K562 (cell line): ENCODE results near the gene NPR2. TPM values are rescaled to one million over a fixed set of nuclear protein-coding genes. Genes with fewer than 3 reads are reported as not detected.

ENCODE experiments used
- CXXC5 ChIP-seq: fragments of 250-450 bp; sonication (Bioruptor Pico); IDR thresholded peaks from 2 replicates; pipeline ENCODE4 v1.8.0; 2022; ENCODE audit warnings: inconsistent platforms, mild to moderate bottlenecking, moderate library complexity
- DACH1 ChIP-seq: fragments of 450-650 bp; IDR thresholded peaks from 2 replicates; pipeline ENCODE4 v1.6.1; 2018; ENCODE audit not compliant: partially characterized antibody
- FOXJ3 ChIP-seq: sonication (generic); formaldehyde crosslinking; IDR thresholded peaks from 2 replicates; pipeline ENCODE4 v1.4.0; 2020; ENCODE audit warnings: mild to moderate bottlenecking, missing genetic modification reagents
- HMBOX1 ChIP-seq: sonication (generic); IDR thresholded peaks from 2 replicates; pipeline ENCODE4 v1.6.1; 2016
- MAZ ChIP-seq, 2 experiments: fragments of 450-650 bp in 1 of 2; sonication (generic) in 1 of 2; formaldehyde crosslinking; IDR thresholded peaks in 1 of 2; conservative IDR thresholded peaks in 1 of 2; 2 replicates each; pipeline versions ENCODE4 v1.4.0 to v1.5.0; 2020; ENCODE audit warnings: mild to moderate bottlenecking in 1 of 2, missing genetic modification reagents in 1 of 2
- NCOA6 ChIP-seq: fragments of 450-650 bp; IDR thresholded peaks from 2 replicates; pipeline ENCODE4 v1.6.1; 2017; ENCODE audit warnings: mild to moderate bottlenecking
- NCOR1 ChIP-seq: fragments of 450-650 bp; IDR thresholded peaks from 2 replicates; pipeline ENCODE4 v1.6.1; 2016; ENCODE audit warnings: mild to moderate bottlenecking, moderate library complexity
- NFRKB ChIP-seq: fragments of 450-650 bp; IDR thresholded peaks from 2 replicates; pipeline ENCODE4 v1.6.1; 2016; ENCODE audit warnings: low read depth
- TBL1XR1 ChIP-seq, 2 experiments: IDR thresholded peaks; 2 replicates each; pipeline ENCODE4 v1.6.1; 2012; ENCODE audit warnings: improper control_type of control experiment in 2 of 2, low read length in 2 of 2, mild to moderate bottlenecking in 1 of 2
- TFAM ChIP-seq: fragments of 250-450 bp; sonication (Bioruptor Pico); conservative IDR thresholded peaks from 2 replicates; pipeline ENCODE4 v1.5.0; 2021; ENCODE audit warnings: mild to moderate bottlenecking, moderate library complexity
- VEZF1 ChIP-seq: fragments of 200-800 bp; sonication (Bioruptor generic); IDR thresholded peaks from 2 replicates; pipeline ENCODE4 v1.6.1; 2017; ENCODE audit warnings: missing genetic modification characterization, missing compliant biosample characterization
- ZNF507 ChIP-seq: conservative IDR thresholded peaks from 2 replicates; pipeline ENCODE4 v1.6.1; 2017; ENCODE audit warnings: missing genetic modification characterization, missing compliant biosample characterization
- ZNF518B ChIP-seq: fragments of 250-450 bp; sonication (Bioruptor Pico); IDR thresholded peaks from 2 replicates; pipeline ENCODE4 v1.5.0; 2021; ENCODE audit warnings: mild to moderate bottlenecking, moderate library complexity
- ZNF639 ChIP-seq, 2 experiments: fragments of 200-800 bp in 1 of 2; sonication (Bioruptor generic) in 1 of 2; sonication (generic) in 1 of 2; formaldehyde crosslinking in 1 of 2; IDR thresholded peaks in 1 of 2; conservative IDR thresholded peaks in 1 of 2; 2 replicates each; pipeline versions ENCODE4 v1.5.0 to v1.6.1; 2016 to 2020; ENCODE audit warnings: missing compliant biosample characterization in 1 of 2, missing genetic modification characterization in 1 of 2, missing genetic modification reagents in 1 of 2
- polyA plus RNA-seq, 8 experiments: library from polyadenylated mRNA; depleted of rRNA in 4 of 8; stranded (reverse) in 5 of 8; unstranded in 3 of 8; fragments of >200 nt; fragmentation: Nextera tagmentation in 2 of 8; fragmentation: Illumina TruSeq in 1 of 8; extraction: Ambion mirVana in 2 of 8; extraction: Trizol in 1 of 8; gene quantifications; 2 replicates each; pipeline versions ENCODE4 v1.2.1 to v1.2.3, GENCODE V29; 2011 to 2014; ENCODE audit warnings: inconsistent platforms in 1 of 8, missing spikeins in 1 of 8
- total RNA-seq, 7 experiments: library from RNA; depleted of rRNA in 6 of 7; stranded (reverse); fragments of >200 nt in 6 of 7; fragmentation: Illumina TruSeq in 2 of 7; extraction: Trizol in 2 of 7; gene quantifications; 2 replicates each; pipeline versions ENCODE4 v1.2.1 to v1.2.3, GENCODE V29; 2011 to 2021; ENCODE audit warnings: low replicate concordance in 1 of 7
- TF ChIP-seq, protein P1 (sequence below): sonication (generic); formaldehyde crosslinking; IDR thresholded peaks from 2 replicates; pipeline ENCODE4 v1.8.1; 2023; ENCODE audit warnings: mild to moderate bottlenecking, missing genetic modification reagents

NPR2 gene
- total and polyA plus RNA-seq, 9 of the 15 experiments (the other 6 are each of a cell fraction or from before 2014, with no cell fraction given), result 2.4 to 12.9 (median 6.0) TPM

DNA sequence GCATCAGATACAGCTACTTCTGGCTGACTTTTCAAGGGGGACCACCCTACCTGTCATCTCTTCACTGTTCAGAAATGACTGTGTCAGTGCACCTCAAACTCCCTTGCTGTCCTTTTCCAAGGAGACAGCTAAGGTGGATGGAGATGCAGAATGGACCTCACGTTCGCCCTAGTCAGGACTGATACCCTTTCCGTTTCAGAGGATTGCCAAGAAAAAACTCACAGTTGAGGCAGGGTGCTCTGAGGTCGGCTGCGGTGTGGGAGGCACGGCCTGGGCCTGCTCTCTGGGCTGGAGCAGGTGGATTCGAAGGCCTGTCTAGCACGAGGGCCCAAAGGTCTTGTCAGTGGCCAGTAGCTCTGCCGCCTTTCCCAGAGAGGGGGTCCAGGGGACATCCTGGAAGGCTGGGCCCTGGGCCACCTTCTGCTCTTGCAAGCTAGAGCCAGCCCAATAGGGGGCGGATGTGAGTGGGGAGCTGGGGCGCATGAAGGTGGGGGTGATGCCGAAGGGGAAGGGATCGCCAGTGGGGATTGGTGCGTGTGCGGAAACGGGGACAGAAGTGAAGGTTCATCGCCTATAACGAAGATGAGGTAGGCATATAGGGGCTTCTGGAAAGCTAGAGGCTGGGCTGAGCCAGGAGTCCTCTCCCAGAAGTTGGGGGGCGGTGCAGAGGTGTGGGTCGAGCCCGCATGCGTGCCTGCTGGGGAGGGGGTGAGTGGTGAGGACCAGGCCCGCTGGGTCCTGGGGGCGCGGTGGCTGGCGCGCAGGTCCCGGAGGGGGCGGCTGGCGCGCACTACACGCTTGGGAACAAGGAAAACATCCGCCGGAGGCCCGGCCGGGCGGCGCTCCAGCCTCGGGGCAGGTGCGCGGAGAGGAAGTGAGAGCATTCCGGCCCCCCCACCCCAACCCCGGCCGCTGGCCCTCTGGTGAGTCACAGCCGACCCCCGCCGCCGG, 34.8 kb upstream of the NPR2 start (continued):
- no peak for TF ChIP-seq TBL1XR1 (IDR thresholded peaks at IDR 0.05; ENCODE audit: low read length in 2 of 2)
- TF ChIP-seq DACH1, result no peak
- no peak for TF ChIP-seq NCOR1
- TF ChIP-seq NCOA6, result no peak
- TF ChIP-seq, protein P1, sequence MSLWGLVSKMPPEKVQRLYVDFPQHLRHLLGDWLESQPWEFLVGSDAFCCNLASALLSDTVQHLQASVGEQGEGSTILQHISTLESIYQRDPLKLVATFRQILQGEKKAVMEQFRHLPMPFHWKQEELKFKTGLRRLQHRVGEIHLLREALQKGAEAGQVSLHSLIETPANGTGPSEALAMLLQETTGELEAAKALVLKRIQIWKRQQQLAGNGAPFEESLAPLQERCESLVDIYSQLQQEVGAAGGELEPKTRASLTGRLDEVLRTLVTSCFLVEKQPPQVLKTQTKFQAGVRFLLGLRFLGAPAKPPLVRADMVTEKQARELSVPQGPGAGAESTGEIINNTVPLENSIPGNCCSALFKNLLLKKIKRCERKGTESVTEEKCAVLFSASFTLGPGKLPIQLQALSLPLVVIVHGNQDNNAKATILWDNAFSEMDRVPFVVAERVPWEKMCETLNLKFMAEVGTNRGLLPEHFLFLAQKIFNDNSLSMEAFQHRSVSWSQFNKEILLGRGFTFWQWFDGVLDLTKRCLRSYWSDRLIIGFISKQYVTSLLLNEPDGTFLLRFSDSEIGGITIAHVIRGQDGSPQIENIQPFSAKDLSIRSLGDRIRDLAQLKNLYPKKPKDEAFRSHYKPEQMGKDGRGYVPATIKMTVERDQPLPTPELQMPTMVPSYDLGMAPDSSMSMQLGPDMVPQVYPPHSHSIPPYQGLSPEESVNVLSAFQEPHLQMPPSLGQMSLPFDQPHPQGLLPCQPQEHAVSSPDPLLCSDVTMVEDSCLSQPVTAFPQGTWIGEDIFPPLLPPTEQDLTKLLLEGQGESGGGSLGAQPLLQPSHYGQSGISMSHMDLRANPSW, result no peak
- TF ChIP-seq ZNF518B (CRISPR knock-in tag), result no peak
- peak; percentile 68 to 89 for TF ChIP-seq MAZ (CRISPR knock-in tag; conservative IDR thresholded peaks at IDR 0.05 in 1 of 2, IDR thresholded peaks at IDR 0.05 in 1 of 2)
- peak; percentile 59; the same call in 1 of the 2 replicates for TF ChIP-seq CXXC5 (CRISPR knock-in tag)
- no peak for TF ChIP-seq TFAM (CRISPR knock-in tag)
- TF ChIP-seq NFRKB, result no peak
- no peak for TF ChIP-seq FOXJ3
- TF ChIP-seq ZNF639 (CRISPR knock-in tag; conservative IDR thresholded peaks at IDR 0.05 in 1 of 2, IDR thresholded peaks at IDR 0.05 in 1 of 2), result 0 out of 4 replicates have a peak, but pooled peaks of 1 of the 2 experiments have one; percentile 35
- TF ChIP-seq HMBOX1, result no peak
- peak; percentile 72 for TF ChIP-seq VEZF1
- no peak for TF ChIP-seq ZNF507 (tag)
